ENCODE results near the gene TPPP.
"Not testable (repeated sequence)": the region's sequence is repeated elsewhere in the genome, so short reads cannot be mapped to it uniquely, and the experiment has no call there.

DNA sequence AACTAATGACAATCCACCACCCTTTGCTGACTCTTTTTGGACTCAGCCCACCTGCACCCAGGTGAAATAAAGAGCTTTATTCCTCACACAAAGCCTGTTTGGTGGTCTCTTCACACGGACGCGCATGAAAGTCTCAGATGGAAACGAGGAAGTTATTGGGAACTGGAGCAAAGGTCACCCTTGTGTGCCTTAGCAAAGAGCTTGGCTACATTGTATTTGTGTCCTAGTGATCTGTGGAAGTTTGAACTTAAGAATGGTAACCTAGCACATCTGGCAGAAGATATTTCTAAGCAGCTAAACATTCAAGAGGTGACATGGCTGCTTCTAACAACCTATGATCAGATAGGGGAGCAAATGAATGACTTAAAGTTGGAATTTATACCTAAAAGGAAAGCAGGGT, 15.2 kb upstream of the TPPP start:
- not testable (repeated sequence) for TF ChIP-seq EZH2phosphoT487 (IDR thresholded peaks at IDR 0.05; ENCODE audit: insufficient read depth, low read depth); EZH2 (IDR thresholded peaks at IDR 0.05; ENCODE audit: insufficient read depth, poor library complexity, severe bottlenecking)

All from GM23248 (cell line).